MG63 (cell line): ENCODE data around the gene KRTAP25-1. TPM values are rescaled to one million over a fixed set of nuclear protein-coding genes. Genes with fewer than 3 reads are reported as not detected.

ENCODE experiments used
- DNase-seq: peaks from one replicate; pipeline ENCODE4 v3.0.0-alpha.2; 2020
- H3K27me3 ChIP-seq: fragments of 250-450 bp; sonication (Bioruptor Pico); 2 replicates; pipeline ENCODE4 v1.5.1; 2020; ENCODE audit warnings: mild to moderate bottlenecking, moderate library complexity
- H3K36me3 ChIP-seq: fragments of 250-450 bp; sonication (Bioruptor Pico); 2 replicates; pipeline ENCODE4 v1.5.1; 2020; ENCODE audit warnings: mild to moderate bottlenecking, moderate library complexity
- H3K4me3 ChIP-seq: fragments of 250-450 bp; sonication (Bioruptor Pico); 2 replicates; pipeline ENCODE4 v1.5.1; 2020; ENCODE audit warnings: mild to moderate bottlenecking, moderate library complexity
- H3K9me3 ChIP-seq: fragments of 250-450 bp; sonication (Bioruptor Pico); 2 replicates; pipeline ENCODE4 v1.5.1; 2020; ENCODE audit warnings: mild to moderate bottlenecking, moderate library complexity
- total RNA-seq: library from RNA; depleted of rRNA; stranded (reverse); fragments of >200 nt; shearing (Covaris generic); gene quantifications from 2 replicates; pipeline ENCODE4 v1.2.3, GENCODE V29; 2014; ENCODE audit warnings: low replicate concordance; rRNA removed

KRTAP25-1 gene, protein sequence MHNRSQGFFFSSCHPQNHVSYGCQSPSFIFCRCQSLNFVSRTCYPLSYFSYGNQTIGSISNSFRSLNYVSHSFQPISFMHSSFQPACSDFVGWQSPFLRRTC
- not detected in 2 replicates for total RNA-seq

DNA sequence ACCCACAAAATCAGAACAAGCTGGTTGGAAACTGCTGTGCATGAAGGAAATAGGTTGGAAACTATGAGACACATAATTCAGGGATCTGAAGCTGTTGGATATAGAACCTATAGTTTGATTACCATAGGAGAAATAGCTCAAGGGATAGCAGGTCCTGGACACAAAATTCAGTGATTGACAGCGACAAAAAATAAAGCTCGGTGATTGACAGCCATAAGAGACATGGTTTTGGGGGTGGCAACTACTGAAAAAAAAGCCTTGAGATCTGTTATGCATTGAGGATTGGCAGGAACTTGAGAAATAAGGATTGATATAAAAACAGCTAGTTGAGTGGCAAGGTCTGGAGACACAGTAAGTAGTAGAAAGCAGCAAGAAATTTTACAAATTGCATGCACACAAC lies at the start of gene KRTAP25-1:
Gene KRTAP25-1 (minus strand): TSS at position 300 of the 400 bp plus-strand sequence. CDS start 24 bp downstream, at position 276.
- Histone ChIP-seq H3K4me3 (no peak within 1 kb of the TSS), H3K9me3 (no peaks in the 10 kb centered on the region), H3K36me3 (no peaks in the 10 kb centered on the region), H3K27me3 (no peaks in the 10 kb centered on the region; the same call in 1 of the 2 replicates)
- DNase-seq = no peak

DNA sequence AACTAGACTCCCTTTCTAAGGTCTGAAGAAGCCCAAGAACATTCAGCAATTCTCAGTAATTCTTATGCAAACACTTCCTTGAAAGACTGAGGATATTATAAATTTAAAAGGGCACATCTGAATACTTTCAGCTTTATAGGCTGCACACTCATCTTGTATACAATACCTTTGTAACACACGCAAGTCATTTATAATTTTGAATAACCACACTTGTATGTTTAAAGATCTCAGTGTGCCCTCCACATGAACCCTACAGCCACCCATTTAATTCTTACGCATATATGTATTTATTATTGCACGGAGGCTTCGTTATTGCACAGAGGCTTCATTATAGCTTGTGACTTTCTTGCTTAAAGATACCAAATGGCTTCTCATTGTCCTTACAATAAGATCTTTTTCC lies 49.4 kb upstream of the KRTAP25-1 start:
- no peak overlapping the region for H3K4me3 ChIP-seq
- DNase-seq = no peak
- no peaks in the 10 kb centered on the region for H3K36me3 ChIP-seq

DNA sequence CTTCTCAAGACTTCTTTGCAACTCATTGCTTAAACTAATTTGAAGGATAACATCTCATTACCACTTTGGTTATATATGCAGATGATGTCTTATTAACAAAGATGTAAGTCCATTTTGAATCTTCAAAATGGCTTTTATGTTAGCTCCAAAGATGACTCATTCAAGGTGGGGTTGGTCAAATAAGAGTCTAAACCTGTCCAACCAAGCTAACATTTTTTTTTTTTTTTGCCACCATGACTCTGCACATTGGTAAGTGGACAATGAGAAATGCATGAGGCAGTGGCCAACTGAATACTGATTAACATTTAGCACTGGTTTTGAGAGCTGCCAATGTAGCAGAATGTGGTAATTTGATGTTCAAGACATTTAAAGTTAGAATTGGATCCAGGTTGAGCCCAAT lies 48.5 kb upstream of the KRTAP25-1 start:
- H3K27me3 ChIP-seq = no peaks in the 10 kb centered on the region
- no peaks in the 10 kb centered on the region for H3K9me3 ChIP-seq
- no peak overlapping the region for H3K4me3 ChIP-seq
- no peaks in the 10 kb centered on the region for H3K36me3 ChIP-seq
- DNase-seq = no peak

More for the DNA sequence above, 49.4 kb upstream of the KRTAP25-1 start:
- Histone ChIP-seq H3K27me3 (no peaks in the 10 kb centered on the region), H3K9me3 (no peaks in the 10 kb centered on the region)

DNA sequence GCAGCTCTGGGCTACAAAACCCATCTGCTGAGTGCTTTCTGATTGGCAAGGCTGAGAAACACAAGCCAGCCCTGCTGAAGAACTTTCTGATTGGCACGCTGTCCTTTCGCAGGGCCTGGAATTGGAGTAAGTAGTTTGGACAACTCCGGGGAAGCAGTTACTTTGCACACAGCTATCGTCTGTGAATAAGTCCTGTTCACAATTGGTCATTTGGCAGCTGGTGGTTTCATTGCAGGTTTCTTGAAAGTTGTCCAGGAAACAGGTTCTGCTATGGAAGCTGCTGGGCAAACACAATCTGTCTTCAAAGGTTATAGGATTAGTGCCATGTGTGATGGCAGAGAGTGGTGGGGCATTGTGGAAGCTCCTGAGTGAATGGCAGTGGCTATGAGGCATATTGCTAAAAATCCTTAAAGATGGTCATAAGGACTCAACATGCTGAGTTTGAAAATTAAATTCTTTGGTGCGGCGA lies 48.0 kb upstream of the KRTAP25-1 start, which contains the start of gene KRTAP27-1:
Gene KRTAP27-1 (minus strand): TSS at position 419 of the 469 bp plus-strand sequence. CDS start 26 bp downstream, at position 393.
- DNase-seq = no peak
- Histone ChIP-seq H3K4me3 (no peak within 1 kb of the TSS), H3K27me3 (no peaks in the 10 kb centered on the region), H3K9me3 (no peaks in the 10 kb centered on the region), H3K36me3 (no peaks in the 10 kb centered on the region)

DNA sequence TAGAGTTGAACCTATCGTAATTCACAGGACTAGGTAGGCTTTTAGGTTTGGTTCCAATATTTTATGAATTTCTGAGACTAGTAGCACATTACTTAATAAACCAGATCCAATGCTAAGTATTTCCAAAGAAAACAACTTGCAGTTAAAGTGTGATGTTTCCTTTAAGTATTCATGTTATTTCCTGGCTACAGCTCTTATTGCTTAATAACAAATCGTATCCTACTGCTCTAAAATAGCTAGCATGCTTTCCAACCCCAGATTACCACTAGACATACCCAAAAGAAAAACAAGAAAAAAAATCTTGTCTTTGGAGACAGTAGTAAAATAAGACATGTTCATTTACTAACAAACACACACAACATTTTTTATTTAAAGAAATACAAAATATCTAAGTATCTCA lies 47.3 kb upstream of the KRTAP25-1 start:
- H3K9me3 ChIP-seq = no peaks in the 10 kb centered on the region
- DNase-seq = no peak
- no peak overlapping the region for H3K4me3 ChIP-seq
- no peaks in the 10 kb centered on the region for H3K27me3 ChIP-seq
- H3K36me3 ChIP-seq = no peaks in the 10 kb centered on the region

DNA sequence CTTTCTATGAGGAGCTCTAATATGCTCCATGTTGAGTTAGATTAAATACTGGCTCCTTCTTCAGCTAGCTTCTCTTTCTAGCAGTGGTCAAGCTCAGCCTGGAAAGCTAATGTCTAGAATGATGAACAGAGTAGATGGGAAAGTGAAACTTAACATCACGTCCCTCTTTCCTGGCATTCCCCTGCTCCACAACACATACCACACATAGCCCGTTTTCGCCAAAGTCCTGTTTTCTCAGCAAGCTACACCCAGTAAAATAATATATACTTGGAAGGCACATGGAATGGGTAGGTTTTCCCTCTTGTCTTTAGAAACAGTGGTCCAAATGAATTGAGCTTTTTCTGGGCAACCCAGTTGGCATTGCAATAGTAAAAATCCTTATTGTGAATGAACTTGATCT lies 44.4 kb upstream of the KRTAP25-1 start:
- no peak for DNase-seq
- H3K36me3 ChIP-seq = no peaks in the 10 kb centered on the region
- H3K9me3 ChIP-seq = no peaks in the 10 kb centered on the region
- no peaks in the 10 kb centered on the region for H3K27me3 ChIP-seq
- no peak overlapping the region for H3K4me3 ChIP-seq

DNA sequence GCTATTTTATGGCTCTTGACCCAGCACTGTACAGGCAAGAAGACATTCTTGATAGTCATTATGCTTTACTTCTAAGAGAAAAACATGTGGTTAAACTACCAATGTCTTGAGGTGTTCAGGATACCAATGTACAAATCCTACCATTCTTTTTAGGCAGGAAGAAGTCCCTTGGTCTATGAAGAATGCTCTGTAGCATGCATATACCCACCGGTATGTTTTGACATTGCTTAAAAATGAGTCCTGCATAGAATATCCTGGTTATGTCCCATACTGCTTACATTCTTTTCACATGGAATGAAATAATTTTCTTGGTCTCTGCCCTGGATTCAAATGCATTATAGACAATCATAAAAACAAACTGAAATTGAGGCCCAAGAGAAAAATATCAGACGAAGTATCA lies 43.4 kb upstream of the KRTAP25-1 start:
- no peak for DNase-seq
- H3K36me3 ChIP-seq = no peaks in the 10 kb centered on the region
- no peaks in the 10 kb centered on the region for H3K27me3 ChIP-seq

DNA sequence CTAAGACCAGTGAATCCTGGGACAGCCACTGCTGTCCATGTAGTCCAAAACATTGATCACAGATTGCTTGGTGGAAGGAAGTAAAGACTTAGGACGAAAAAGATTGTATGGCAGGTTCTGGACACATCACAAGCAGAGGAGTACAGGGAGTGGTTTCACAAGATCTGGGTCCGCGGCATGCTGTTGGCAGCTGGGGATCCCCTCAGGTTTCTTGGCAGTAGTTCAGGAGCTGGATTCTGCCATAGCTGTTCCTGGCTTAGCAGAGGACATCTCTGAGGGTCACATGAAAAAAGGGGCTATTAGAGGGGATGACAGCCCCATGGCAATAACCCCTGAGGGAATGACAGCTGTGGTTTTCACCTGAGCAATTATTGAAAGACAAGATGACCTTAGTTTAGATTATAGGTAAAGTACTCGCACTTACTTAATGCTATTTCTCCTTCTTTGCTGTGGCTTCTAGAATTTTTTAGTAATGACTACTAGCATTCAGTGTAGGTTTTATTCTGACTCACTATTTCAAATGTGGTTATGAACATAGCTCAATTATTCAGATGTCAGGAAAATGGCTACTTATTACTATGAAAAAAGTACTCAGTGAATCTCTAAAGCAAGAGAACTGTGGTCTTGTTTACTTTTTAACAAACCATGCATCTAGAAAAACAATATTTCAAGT lies 40.0 kb upstream of the KRTAP25-1 start:
- DNase-seq = peak; percentile 10
- Histone ChIP-seq H3K27me3 (no peaks in the 10 kb centered on the region), H3K4me3 (no peak overlapping the region), H3K36me3 (no peaks in the 10 kb centered on the region), H3K9me3 (0 out of 2 replicates have a peak, but pooled peaks cover 4% of the 10 kb centered on the region)

More for the DNA sequence above, 43.4 kb upstream of the KRTAP25-1 start:
- no peaks in the 10 kb centered on the region for H3K9me3 ChIP-seq
- no peak overlapping the region for H3K4me3 ChIP-seq

DNA sequence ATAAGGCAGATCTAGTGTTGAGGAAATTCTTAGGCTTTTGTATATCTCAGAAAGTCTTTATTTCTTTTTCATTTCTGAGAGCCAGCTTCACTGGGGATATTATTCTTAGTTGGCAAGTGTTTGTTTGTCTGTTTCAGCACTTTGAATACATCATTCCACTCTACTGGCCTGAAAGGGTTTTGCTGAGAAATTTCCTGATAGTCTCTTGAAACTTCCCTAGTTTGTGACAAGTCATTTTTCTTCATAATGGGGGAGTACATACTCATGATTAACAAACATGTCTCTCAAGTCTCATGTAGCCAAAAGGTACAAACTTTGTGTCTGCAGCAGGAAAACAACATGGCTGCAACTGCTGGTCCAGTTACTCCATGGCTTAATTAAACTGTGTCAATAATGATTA lies 37.1 kb upstream of the KRTAP25-1 start:
- Histone ChIP-seq H3K9me3 (0 out of 2 replicates have a peak, but pooled peaks cover 4% of the 10 kb centered on the region), H3K36me3 (no peaks in the 10 kb centered on the region), H3K4me3 (no peak overlapping the region), H3K27me3 (no peaks in the 10 kb centered on the region)
- DNase-seq = no peak

DNA sequence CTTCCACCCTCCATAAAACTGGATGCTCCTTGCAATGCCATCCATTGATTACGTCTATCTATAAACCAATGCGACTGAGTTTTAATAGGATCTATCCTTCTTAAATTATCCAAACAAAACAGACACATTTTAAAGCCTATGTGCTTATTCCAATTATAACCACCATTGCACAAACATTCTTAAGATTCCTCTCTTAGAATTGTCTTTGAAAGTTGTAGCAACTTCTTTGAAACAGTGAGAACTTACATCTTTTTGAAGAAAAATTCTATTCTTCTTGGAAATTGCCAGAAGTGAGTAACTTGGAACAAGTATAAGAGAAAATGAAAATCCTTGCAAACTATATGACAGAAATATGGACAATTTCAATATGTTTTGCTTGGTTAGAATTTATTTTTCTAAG lies 30.9 kb upstream of the KRTAP25-1 start, which contains the start of gene KRTAP26-1:
Gene KRTAP26-1 (minus strand): TSS at position 101 of the 400 bp plus-strand sequence. CDS start 280 bp downstream, outside the sequence.
- Histone ChIP-seq H3K9me3 (no peaks in the 10 kb centered on the region), H3K27me3 (no peaks in the 10 kb centered on the region; the same call in 1 of the 2 replicates), H3K36me3 (no peaks in the 10 kb centered on the region), H3K4me3 (no peak within 1 kb of the TSS)
- DNase-seq = no peak

DNA sequence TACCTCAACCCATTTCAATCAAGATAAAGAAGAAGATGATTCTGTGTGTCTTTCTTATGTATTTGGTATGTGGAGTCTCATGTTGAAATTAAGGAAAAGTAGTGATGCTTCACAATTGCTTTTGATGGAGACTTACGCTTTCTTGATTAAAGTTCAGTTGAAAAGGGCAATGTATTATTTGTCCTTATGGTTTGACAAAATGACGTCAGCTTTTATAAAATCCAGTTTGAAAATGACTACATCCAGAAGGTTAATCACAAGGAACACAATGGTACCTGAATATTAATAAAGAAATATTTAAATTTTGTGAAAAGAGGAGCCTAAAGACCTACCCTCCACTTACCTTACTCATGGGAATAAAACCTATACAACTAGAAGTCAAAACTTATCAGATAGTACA lies 26.4 kb upstream of the KRTAP25-1 start:
- Histone ChIP-seq H3K4me3 (no peak overlapping the region), H3K27me3 (no peaks in the 10 kb centered on the region; the same call in 1 of the 2 replicates), H3K9me3 (no peaks in the 10 kb centered on the region), H3K36me3 (no peaks in the 10 kb centered on the region)
- no peak for DNase-seq

DNA sequence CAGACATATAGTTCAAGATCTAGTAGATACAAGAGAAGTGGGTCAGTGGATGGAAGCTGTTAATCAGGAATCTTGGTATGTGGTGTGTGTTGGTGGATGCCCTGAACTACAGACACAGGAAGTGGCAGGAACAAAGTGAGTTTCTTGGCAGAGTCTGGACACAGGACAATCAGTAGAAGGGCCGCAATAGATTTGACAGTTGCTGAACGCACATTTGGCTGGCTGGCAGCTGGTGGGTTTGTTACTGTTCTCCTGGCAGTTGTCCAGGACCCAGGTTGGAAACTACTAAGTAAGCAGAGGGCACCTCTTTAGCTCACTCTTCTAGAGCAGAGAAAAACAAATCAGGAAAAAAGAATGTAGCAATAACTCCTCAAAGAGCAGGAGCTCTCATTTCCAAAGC lies 17.6 kb upstream of the KRTAP25-1 start:
- no peak overlapping the region for H3K4me3 ChIP-seq
- no peaks in the 10 kb centered on the region for H3K27me3 ChIP-seq
- no peaks in the 10 kb centered on the region for H3K9me3 ChIP-seq

DNA sequence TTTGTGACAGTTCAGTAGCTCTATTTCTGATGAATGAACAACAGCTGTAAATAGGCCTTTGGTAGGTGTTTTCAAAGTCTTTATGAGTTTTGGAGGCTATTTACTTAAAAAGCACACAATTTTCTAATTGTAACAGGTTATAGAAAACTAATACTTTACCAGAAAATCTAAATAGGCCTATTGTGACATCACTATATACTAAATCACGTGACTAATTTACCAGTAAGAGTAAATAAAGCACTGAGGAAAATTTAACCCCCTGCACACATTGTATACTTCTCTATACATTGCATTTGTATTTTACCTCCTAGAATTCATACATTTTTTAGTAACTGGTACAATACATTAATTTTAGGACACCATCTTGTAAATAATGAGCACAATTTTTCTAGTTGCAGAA lies 15.8 kb upstream of the KRTAP25-1 start:
- no peaks in the 10 kb centered on the region for H3K36me3 ChIP-seq

More for the DNA sequence above, 17.6 kb upstream of the KRTAP25-1 start:
- no peaks in the 10 kb centered on the region for H3K36me3 ChIP-seq
- DNase-seq = no peak

DNA sequence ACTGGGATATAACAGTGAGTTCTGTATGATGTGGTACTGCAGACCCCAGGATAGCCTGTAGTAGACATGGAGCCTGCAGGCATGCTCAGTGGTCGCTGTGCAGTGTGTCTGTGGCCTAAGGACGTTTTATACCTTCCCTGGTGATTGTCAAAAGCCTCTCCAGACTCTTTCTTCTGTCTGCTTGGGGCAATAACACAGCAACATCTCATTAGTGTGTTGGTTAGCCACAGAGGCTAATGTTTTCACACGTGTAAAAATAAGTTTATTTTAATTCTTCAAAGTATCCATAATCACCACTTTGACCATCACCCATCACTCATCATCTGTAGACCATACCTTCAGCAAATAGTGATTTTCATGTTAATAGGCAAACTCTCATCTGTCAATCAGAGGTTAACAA lies 6.5 kb downstream of the KRTAP25-1 start, which contains the start of gene KRTAP24-1:
Gene KRTAP24-1 (minus strand): TSS at position 101 of the 400 bp plus-strand sequence. CDS start 18 bp downstream, at position 83.
- Histone ChIP-seq H3K27me3 (no peaks in the 10 kb centered on the region), H3K9me3 (no peaks in the 10 kb centered on the region), H3K36me3 (no peaks in the 10 kb centered on the region), H3K4me3 (no peak within 1 kb of the TSS)
- DNase-seq = no peak

More for the DNA sequence above, 15.8 kb upstream of the KRTAP25-1 start:
- Histone ChIP-seq H3K27me3 (no peaks in the 10 kb centered on the region), H3K9me3 (no peaks in the 10 kb centered on the region), H3K4me3 (no peak overlapping the region)
- no peak for DNase-seq

DNA sequence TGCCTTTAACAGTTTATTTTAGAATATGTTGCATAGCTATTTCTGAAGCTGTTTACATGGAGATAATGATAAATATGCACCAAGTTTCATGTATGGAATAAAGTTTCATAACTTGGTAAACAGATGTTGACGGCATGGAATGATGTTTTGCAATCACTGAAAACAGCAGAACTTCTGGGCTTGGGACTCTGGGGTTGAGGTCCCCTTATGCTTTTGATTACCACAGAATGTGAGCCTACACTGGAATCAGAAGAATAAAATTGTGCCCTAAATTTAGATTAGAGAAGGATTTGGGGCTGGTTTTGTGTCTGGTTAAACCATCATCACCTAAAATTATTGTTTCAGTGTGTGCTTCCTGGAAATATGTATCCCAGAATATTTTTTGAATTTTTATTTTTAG lies 17.7 kb downstream of the KRTAP25-1 start:
- H3K36me3 ChIP-seq = no peaks in the 10 kb centered on the region
- no peak for DNase-seq
- H3K4me3 ChIP-seq = no peak overlapping the region
- H3K9me3 ChIP-seq = no peaks in the 10 kb centered on the region
- H3K27me3 ChIP-seq = no peaks in the 10 kb centered on the region

DNA sequence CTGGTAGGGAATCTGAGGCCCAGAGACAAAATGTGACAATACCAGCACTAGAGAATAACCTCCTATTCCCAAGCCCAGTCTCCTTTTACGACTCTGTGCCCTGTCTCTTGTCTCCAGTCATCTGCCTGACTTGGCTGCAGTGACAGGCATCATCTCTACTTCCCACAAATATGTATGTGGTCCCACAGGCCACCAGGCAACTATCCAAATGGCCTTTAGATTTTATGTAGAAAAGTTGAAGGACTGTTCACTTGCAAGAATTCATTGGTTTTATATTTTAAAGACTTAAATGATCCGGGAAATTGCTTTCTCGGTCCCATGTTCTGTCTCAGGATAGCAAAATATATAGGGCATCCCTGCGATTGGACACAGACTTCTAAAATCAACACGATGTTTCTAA lies 18.2 kb downstream of the KRTAP25-1 start:
- Histone ChIP-seq H3K9me3 (no peaks in the 10 kb centered on the region), H3K36me3 (no peaks in the 10 kb centered on the region), H3K4me3 (no peak overlapping the region), H3K27me3 (no peaks in the 10 kb centered on the region)
- no peak for DNase-seq

DNA sequence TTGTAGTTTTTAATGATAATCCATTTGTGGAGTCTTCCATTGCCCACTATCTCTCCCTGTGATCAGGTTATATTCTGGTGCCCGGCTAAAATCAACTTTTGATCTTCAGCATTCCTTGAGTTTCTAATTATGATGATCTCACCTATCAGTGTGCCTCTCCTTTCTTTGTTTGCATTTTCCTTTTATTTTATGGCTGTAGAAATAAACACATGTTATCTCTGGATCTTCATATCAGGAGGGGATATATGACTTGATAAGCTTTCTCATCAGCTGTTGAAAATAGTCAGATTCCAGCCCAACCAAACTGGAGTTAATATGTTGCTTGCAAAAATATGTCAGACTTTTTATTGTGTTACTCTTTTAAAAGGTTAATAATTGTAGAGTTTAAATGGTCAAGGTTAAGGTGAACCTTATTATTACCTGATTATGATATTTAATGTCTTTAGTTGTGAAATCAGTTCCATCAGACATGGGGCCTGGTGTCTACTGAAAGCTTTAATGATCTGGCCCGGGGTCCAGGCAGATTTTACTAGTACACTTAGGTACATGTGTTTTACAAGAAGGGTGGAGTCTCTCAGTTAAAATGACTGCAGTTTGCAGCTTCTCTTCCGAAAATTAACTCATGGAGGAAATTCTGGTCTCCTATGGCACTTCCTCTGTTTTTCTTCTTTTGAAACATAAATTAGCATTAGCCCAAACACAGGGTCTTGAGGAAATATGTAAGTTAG lies 19.3 kb downstream of the KRTAP25-1 start:
- Histone ChIP-seq H3K27me3 (no peaks in the 10 kb centered on the region), H3K9me3 (no peaks in the 10 kb centered on the region), H3K4me3 (no peak overlapping the region), H3K36me3 (no peaks in the 10 kb centered on the region)
- DNase-seq = no peak
